Measurements from ENCODE around the gene CHRNA4.

- no peak for TF ChIP-seq ESRRA (IDR thresholded peaks at IDR 0.05; ENCODE audit: borderline replicate concordance, low read depth)
- no peak for TF ChIP-seq ZEB2 (IDR thresholded peaks at IDR 0.05)
- TF ChIP-seq, protein P1, sequence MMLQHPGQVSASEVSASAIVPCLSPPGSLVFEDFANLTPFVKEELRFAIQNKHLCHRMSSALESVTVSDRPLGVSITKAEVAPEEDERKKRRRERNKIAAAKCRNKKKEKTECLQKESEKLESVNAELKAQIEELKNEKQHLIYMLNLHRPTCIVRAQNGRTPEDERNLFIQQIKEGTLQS (IDR thresholded peaks at IDR 0.05), result no peak
- TF ChIP-seq, protein P1 (CRISPR knock-in tag; conservative IDR thresholded peaks at IDR 0.05), result no peak
- TF ChIP-seq, protein P2, sequence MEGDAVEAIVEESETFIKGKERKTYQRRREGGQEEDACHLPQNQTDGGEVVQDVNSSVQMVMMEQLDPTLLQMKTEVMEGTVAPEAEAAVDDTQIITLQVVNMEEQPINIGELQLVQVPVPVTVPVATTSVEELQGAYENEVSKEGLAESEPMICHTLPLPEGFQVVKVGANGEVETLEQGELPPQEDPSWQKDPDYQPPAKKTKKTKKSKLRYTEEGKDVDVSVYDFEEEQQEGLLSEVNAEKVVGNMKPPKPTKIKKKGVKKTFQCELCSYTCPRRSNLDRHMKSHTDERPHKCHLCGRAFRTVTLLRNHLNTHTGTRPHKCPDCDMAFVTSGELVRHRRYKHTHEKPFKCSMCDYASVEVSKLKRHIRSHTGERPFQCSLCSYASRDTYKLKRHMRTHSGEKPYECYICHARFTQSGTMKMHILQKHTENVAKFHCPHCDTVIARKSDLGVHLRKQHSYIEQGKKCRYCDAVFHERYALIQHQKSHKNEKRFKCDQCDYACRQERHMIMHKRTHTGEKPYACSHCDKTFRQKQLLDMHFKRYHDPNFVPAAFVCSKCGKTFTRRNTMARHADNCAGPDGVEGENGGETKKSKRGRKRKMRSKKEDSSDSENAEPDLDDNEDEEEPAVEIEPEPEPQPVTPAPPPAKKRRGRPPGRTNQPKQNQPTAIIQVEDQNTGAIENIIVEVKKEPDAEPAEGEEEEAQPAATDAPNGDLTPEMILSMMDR (IDR thresholded peaks at IDR 0.05 in 2 of 3, conservative IDR thresholded peaks at IDR 0.05 in 1 of 3; ENCODE audit: insufficient read depth in 2 of 3, low read depth in 1 of 3, low read length in 3 of 3), result no peak
- TF ChIP-seq TRIM25 (IDR thresholded peaks at IDR 0.05; ENCODE audit: borderline replicate concordance), result no peak
- TF ChIP-seq MAFK (IDR thresholded peaks at IDR 0.05; ENCODE audit: low read length), result no peak
- TF ChIP-seq ARNT (IDR thresholded peaks at IDR 0.05), result no peak
- no peak for TF ChIP-seq SPI1 (IDR thresholded peaks at IDR 0.05; ENCODE audit: borderline replicate concordance, low read depth, low read length)
- no peak for TF ChIP-seq ZNF3 (CRISPR knock-in tag; IDR thresholded peaks at IDR 0.05)
- TF ChIP-seq, protein P3, sequence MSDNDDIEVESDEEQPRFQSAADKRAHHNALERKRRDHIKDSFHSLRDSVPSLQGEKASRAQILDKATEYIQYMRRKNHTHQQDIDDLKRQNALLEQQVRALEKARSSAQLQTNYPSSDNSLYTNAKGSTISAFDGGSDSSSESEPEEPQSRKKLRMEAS (CRISPR knock-in tag; IDR thresholded peaks at IDR 0.05), result no peak
- TF ChIP-seq JUNB (CRISPR knock-in tag; conservative IDR thresholded peaks at IDR 0.05), result no peak
- no peak for TF ChIP-seq CREB1 (IDR thresholded peaks at IDR 0.05)
- no peak for TF ChIP-seq CREB1 (CRISPR knock-in tag; IDR thresholded peaks at IDR 0.05)
Measured at GRCh38 chr20:63403403-63404105, 42.4 kb upstream of the CHRNA4 start.

Measured in K562 (cell line).